ENCODE measurements around the gene CASQ2. TPM values are rescaled to one million over a fixed set of nuclear protein-coding genes. Genes with fewer than 3 reads are reported as not detected.

Gene CASQ2
- total and polyA plus RNA-seq, 10 of the 15 experiments (the other 5 are each of a cell fraction or from before 2014, with no cell fraction given), result not detected

- ChIA-PET POLR2A (no interaction called here), RAD21 (ENCODE audit: unreplicated experiment) (no interaction called here), CTCF (interaction anchor here (1.4 kb wide), 1 partner anchor 15 kb away, joined by 3 read pairs; no protein-coding TSS in a partner anchor), SMC1A (ENCODE audit: uncharacterized antibody, unreplicated experiment) (interaction anchor here (0.6 kb wide), 1 partner anchor 14 kb away, joined by 3 read pairs; no protein-coding TSS in a partner anchor)
- ATAC-seq, result no peak
- Histone ChIP-seq H3K4me2 (ENCODE audit: control insufficient read depth, insufficient read depth) (no peak overlapping the region), H3K4me3 (no peak overlapping the region), H3K27me3 (replicated peaks in 1 of 2; ENCODE audit: control insufficient read depth in 2 of 2, insufficient read depth in 2 of 2, low read length in 1 of 2) (no peaks in the 10 kb centered on the region; a peak in 1 of 4 replicates), H3K36me3 (ENCODE audit: control insufficient read depth in 2 of 2, insufficient read depth in 2 of 2, low read length in 1 of 2) (no peaks in the 10 kb centered on the region), H3K9ac (ENCODE audit: control insufficient read depth, insufficient read depth, low read length) (no peak overlapping the region), H3K27ac (ENCODE audit: control insufficient read depth, insufficient read depth) (no peak overlapping the region), H3K4me1 (ENCODE audit: control insufficient read depth, insufficient read depth, low read length) (no peaks in the 10 kb centered on the region), H4K20me1 (ENCODE audit: control insufficient read depth, insufficient read depth) (no peaks in the 10 kb centered on the region), H3K79me2 (ENCODE audit: control insufficient read depth, insufficient read depth, low read length) (no peaks in the 10 kb centered on the region), H3K9me3 (replicated peaks; ENCODE audit: control insufficient read depth, insufficient read depth, low read length) (no peaks in the 10 kb centered on the region), H2AFZ (ENCODE audit: control insufficient read depth, low read depth, low read length) (no peak overlapping the region)
- DNase-seq (ENCODE audit: low read depth, low spot score), result no peak
- BruUV-seq (replicated peaks), result no TSS peak
- FAIRE-seq, result no peak
- WGBS (ENCODE audit: insufficient coverage, insufficient replicate concordance, low lambda C conversion rate, missing lambda C conversion rate), result 5% methylated on average over 1 of the region's 1 CpG
- in situ Hi-C loops (cut with MboI), result no loop called here
- intact Hi-C loops (cut with micrococcal nuclease; ENCODE audit: unreplicated experiment), result no loop called here
- TF ChIP-seq ZBTB33 (IDR thresholded peaks at IDR 0.05), result no peak
- TF ChIP-seq, protein P1, sequence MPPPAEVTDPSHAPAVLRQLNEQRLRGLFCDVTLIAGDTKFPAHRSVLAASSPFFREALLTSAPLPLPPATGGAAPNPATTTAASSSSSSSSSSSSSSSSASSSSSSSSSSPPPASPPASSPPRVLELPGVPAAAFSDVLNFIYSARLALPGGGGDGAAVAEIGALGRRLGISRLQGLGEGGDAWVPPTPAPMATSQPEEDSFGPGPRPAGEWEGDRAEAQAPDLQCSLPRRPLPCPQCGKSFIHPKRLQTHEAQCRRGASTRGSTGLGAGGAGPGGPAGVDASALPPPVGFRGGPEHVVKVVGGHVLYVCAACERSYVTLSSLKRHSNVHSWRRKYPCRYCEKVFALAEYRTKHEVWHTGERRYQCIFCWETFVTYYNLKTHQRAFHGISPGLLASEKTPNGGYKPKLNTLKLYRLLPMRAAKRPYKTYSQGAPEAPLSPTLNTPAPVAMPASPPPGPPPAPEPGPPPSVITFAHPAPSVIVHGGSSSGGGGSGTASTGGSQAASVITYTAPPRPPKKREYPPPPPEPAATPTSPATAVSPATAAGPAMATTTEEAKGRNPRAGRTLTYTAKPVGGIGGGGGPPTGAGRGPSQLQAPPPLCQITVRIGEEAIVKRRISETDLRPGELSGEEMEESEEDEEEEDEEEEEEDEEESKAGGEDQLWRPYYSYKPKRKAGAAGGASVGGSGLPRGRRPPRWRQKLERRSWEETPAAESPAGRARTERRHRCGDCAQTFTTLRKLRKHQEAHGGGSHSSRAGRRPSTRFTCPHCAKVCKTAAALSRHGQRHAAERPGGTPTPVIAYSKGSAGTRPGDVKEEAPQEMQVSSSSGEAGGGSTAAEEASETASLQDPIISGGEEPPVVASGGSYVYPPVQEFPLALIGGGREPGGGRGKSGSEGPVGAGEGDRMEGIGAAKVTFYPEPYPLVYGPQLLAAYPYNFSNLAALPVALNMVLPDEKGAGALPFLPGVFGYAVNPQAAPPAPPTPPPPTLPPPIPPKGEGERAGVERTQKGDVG (CRISPR knock-in tag; IDR thresholded peaks at IDR 0.05), result no peak
- TF ChIP-seq NR2F1 (conservative IDR thresholded peaks at IDR 0.05), result no peak
- no peak for TF ChIP-seq ZBTB11 (CRISPR knock-in tag; IDR thresholded peaks at IDR 0.05)
Observed at GRCh38 chr1:115722221-115722620, 46.3 kb downstream of the CASQ2 start.
